Measurements from ENCODE around the gene ITPR1.
A peak's percentile ranks its signal among the peaks of the same experiment; 100 is the strongest.

The ITPR1 gene

DNA sequence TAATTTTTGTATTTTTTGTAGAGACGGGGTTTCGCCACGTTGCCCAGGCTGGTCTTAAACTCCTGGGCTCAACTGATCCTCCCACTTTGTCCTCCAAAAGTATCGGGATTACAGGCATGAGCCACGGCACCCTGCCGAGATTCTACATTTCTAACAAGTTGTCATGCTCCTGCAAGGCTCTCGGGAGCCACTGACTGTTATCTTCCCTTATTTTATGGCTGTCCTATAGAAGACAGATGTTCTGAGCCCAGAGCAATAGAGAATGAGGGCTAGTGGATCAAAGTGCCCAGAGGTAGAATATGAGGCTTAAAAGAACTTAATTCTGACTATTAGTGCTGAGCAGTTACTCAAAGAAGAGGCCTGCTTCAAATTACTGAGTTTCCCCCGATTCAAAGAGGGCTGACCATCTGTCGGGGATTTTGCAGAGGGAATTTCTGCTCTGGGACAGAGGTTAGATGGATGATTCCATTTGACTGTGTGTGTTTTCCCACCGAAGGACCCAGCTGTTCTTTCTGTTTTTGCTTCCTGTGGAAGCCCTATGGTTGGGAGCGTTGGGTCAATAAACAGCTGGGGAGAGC, 39.5 kb downstream of the ITPR1 start:
- H3K27me3 Mint-ChIP-seq: no peaks in the 10 kb centered on the region
- H3K4me1 Mint-ChIP-seq: peaks cover 40% of the 10 kb centered on the region
- ATAC-seq (no peak), DNase-seq (no peak)
- no peak overlapping the region for H3K4me3 Mint-ChIP-seq
- H3K9me3 Mint-ChIP-seq: peaks cover 0 to 12% of the 10 kb centered on the region in 2 donors
- H3K27ac Mint-ChIP-seq: peak overlapping the region in 1 of 2 donors; percentile 35

DNA sequence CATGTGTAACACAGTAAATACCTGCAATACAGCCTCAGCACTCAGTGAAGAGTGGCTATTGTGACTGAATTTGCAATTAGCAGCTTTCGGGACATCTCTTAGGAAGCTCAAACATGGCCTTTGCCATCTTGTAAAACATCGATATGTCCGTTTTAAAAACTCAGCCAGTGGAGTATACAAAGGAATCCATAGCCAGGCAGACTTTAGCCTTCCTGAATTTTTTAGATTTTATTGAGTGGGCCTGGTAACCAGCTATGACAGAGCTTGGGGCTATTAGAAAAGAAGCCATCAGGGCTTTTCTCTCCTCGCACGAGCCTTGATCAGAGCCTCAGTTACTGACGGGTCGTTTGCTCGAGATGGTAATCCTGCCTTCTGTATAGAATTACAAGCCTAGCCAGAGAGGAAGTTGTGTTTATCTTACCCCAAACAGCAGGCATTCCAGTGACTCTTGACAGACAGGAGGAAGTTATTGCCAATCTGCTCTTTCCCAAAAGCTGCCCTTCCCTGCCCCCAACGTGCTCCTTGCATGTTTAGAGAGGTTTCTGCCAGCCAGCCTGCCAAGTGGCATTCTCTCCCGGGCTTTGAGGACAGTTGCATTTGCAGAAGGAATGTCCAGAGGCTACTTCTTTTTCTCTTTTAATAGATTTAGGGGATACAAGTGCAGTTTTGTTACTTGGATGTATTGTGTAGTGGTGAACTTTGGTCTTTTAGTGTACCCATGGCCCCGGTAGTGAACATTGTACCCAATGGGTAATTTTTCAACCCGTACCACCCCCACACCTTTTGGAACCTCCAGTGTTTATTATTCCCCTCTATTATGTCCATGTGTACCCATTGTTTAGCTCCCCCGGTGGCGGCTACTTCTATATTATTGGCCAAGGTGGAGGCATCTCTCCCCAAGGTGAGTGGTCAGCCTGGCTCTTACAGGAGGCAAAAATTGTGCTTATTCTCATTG, 40.6 kb downstream of the ITPR1 start:
- H3K9me3 Mint-ChIP-seq: peaks cover 4 to 13% of the 10 kb centered on the region in 2 donors

GRCh38 chr3:4534906-4535305, 41.8 kb downstream of the ITPR1 start:
- H3K27ac Mint-ChIP-seq: no peak overlapping the region
- ATAC-seq: no peak
- H3K9me3 Mint-ChIP-seq: peaks cover 4 to 19% of the 10 kb centered on the region in 2 donors
- peaks cover 40% of the 10 kb centered on the region for H3K4me1 Mint-ChIP-seq
- H3K4me3 Mint-ChIP-seq: no peak overlapping the region
- DNase-seq: no peak
- no peaks in the 10 kb centered on the region for H3K27me3 Mint-ChIP-seq

More for the DNA sequence above, 40.6 kb downstream of the ITPR1 start:
- no peak for ATAC-seq
- H3K4me3 Mint-ChIP-seq: no peak overlapping the region
- DNase-seq: no peak
- H3K27ac Mint-ChIP-seq: peak overlapping the region in 1 of 2 donors; percentile 12
- peaks cover 40% of the 10 kb centered on the region for H3K4me1 Mint-ChIP-seq
- H3K27me3 Mint-ChIP-seq: no peaks in the 10 kb centered on the region

- Mint-ChIP-seq H3K4me1 (peaks cover 33% of the 10 kb centered on the region), H3K4me3 (no peak overlapping the region), H3K27ac (no peak overlapping the region), H3K27me3 (no peaks in the 10 kb centered on the region), H3K9me3 (peaks cover 4 to 19% of the 10 kb centered on the region in 2 donors)
- ATAC-seq (no peak), DNase-seq (no peak)
These were observed 43.1 kb downstream of the ITPR1 start for GRCh38 chr3:4536260-4536659.

DNA sequence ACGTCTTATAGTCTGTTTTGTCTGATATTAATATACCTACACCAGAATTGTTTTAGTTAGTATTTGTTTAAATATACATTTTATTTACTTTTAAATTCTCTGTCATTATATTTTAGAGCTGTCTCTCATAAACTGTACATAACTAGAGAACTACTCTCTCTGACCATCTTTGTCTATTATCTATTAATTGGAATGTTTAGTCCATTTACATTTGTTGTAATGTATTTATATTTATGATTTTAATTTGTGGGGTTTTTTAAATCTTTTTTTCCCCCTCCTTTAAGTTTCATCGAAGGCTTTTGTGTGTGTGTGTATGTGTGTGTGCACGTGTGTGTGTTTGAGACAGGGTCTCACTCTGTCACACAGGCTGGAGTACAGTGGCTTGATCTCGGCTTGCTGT, 47.1 kb downstream of the ITPR1 start:
- no peak overlapping the region for H3K27ac Mint-ChIP-seq
- peaks cover 5% of the 10 kb centered on the region for H3K4me1 Mint-ChIP-seq
- no peaks in the 10 kb centered on the region for H3K27me3 Mint-ChIP-seq
- ATAC-seq (no peak), DNase-seq (no peak)
- peaks cover 4 to 19% of the 10 kb centered on the region in 2 donors for H3K9me3 Mint-ChIP-seq
- no peak overlapping the region for H3K4me3 Mint-ChIP-seq

DNA sequence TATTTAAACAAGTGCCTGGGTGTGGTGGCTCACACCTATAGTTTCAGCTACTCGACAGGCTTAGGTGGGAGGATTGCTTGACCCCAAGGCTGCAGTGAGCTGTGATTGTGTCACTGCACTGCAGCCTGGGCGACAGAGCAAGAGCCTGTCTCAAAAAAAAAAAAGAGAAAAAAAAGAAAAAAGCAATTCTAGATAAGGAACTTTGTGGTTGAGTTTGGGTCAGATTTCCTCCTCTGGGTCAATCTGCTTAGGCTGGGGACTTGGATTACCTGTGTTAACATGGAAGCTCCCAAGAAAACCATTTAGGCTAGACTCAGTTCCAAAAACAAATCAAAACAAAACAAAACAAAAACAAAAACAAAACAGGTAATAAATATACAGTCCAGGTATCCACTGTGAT, 50.0 kb downstream of the ITPR1 start:
- Mint-ChIP-seq H3K4me3 (no peak overlapping the region), H3K4me1 (peaks cover 20% of the 10 kb centered on the region), H3K9me3 (peaks cover 4 to 5% of the 10 kb centered on the region in 2 donors), H3K27me3 (no peaks in the 10 kb centered on the region), H3K27ac (no peak overlapping the region)
- DNase-seq (no peak), ATAC-seq (no peak)

- Mint-ChIP-seq H3K27me3 (no peaks in the 10 kb centered on the region), H3K9me3 (no peaks in the 10 kb centered on the region), H3K4me3 (no peak overlapping the region), H3K27ac (no peak overlapping the region), H3K4me1 (peaks cover 39% of the 10 kb centered on the region)
- ATAC-seq (no peak), DNase-seq (no peak)
These were observed 53.4 kb downstream of the ITPR1 start for GRCh38 chr3:4546346-4547178.

DNA sequence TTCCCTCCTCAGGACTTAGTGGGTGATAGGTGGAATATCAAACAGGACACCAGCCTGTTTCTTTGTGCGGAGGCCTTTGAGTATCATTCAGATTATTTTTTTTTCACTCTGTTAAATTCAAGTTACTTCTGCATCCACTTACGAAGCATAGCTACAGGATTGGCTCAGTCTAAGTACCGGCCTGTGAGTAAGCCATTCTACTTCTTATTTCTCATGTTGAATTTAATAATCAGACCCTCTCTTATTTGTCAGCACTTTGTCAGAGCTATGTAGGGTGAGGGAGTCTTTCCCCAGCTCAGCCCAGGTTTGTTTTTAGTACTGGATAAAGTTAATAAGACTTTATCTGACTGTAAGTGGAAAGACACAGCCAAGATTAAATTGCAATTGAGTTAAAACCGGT, 54.7 kb downstream of the ITPR1 start:
- Mint-ChIP-seq H3K27me3 (no peaks in the 10 kb centered on the region), H3K4me1 (peaks cover 39% of the 10 kb centered on the region), H3K9me3 (no peaks in the 10 kb centered on the region), H3K27ac (no peak overlapping the region), H3K4me3 (no peak overlapping the region)
- DNase-seq (no peak), ATAC-seq (no peak)

GRCh38 chr3:4548356-4548755, 55.2 kb downstream of the ITPR1 start:
- H3K4me3 Mint-ChIP-seq: no peak overlapping the region
- no peak for DNase-seq
- no peak for ATAC-seq
- H3K27me3 Mint-ChIP-seq: no peaks in the 10 kb centered on the region
- no peak overlapping the region for H3K27ac Mint-ChIP-seq
- H3K4me1 Mint-ChIP-seq: peaks cover 39% of the 10 kb centered on the region
- H3K9me3 Mint-ChIP-seq: no peaks in the 10 kb centered on the region

DNA sequence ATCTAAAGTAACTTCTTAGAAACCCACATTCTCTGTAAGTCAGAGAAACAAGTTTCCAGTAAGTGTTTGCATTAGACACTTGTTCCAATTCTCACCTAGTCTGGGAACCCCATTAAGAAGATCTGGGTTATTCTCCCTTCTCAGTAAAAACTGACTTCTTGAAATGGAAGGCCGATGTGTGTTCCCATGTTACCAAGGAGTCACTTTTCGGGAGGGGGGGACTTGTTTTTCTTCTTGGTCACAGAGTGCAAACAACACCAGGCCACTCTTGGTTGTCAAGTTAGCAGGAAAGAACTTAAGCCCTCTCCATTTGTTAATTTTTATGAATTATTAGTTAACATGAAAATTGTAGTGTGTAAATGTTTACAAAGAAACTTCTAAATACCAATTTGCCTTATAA, 55.6 kb downstream of the ITPR1 start:
- DNase-seq: no peak
- Mint-ChIP-seq H3K27ac (no peak overlapping the region), H3K9me3 (no peaks in the 10 kb centered on the region), H3K4me1 (peaks cover 39% of the 10 kb centered on the region), H3K4me3 (no peak overlapping the region), H3K27me3 (no peaks in the 10 kb centered on the region)
- ATAC-seq: no peak

- DNase-seq (no peak), ATAC-seq (no peak)
- no peak overlapping the region for H3K4me3 Mint-ChIP-seq
- H3K27me3 Mint-ChIP-seq: no peaks in the 10 kb centered on the region
- H3K4me1 Mint-ChIP-seq: peaks cover 45% of the 10 kb centered on the region
- no peak overlapping the region for H3K27ac Mint-ChIP-seq
- no peaks in the 10 kb centered on the region for H3K9me3 Mint-ChIP-seq
These were observed 56.7 kb downstream of the ITPR1 start for GRCh38 chr3:4549896-4550295.

GRCh38 chr3:4551051-4551711, 58.0 kb downstream of the ITPR1 start:
- H3K9me3 Mint-ChIP-seq: peaks cover 2 to 3% of the 10 kb centered on the region in 2 donors
- DNase-seq (no peak), ATAC-seq (no peak)
- no peak overlapping the region for H3K4me3 Mint-ChIP-seq
- H3K27me3 Mint-ChIP-seq: no peaks in the 10 kb centered on the region
- no peak overlapping the region for H3K27ac Mint-ChIP-seq
- H3K4me1 Mint-ChIP-seq: peaks cover 45% of the 10 kb centered on the region

- ATAC-seq (no peak), DNase-seq (no peak)
- Mint-ChIP-seq H3K27ac (no peak overlapping the region), H3K4me3 (no peak overlapping the region), H3K4me1 (peaks cover 37% of the 10 kb centered on the region), H3K9me3 (peaks cover 8 to 9% of the 10 kb centered on the region in 2 donors), H3K27me3 (no peaks in the 10 kb centered on the region)
These were observed 58.8 kb downstream of the ITPR1 start for GRCh38 chr3:4551794-4552442.

DNA sequence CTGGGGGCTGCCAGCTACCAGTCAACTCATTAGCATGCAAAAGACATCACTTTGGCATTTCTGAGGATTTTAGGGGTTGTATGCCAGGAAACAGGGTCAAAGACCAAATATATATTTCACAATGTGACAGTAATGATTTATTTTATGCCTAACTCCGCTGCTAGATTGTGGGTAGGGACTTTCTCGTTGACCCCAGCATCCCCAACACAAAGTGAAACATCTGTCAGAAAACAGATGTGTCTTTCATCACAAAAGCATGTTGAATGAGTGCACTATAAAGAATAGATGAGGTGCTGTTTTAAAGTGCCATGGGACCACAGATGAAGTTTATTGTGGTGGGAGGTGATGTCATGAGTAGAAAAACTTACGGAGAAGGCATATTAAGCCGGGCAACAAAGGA, 59.7 kb downstream of the ITPR1 start:
- DNase-seq: no peak
- no peak overlapping the region for H3K4me3 Mint-ChIP-seq
- no peak overlapping the region for H3K27ac Mint-ChIP-seq
- H3K27me3 Mint-ChIP-seq: no peaks in the 10 kb centered on the region
- H3K4me1 Mint-ChIP-seq: peaks cover 28% of the 10 kb centered on the region
- ATAC-seq: no peak
- peaks cover 13 to 14% of the 10 kb centered on the region in 2 donors for H3K9me3 Mint-ChIP-seq

DNA sequence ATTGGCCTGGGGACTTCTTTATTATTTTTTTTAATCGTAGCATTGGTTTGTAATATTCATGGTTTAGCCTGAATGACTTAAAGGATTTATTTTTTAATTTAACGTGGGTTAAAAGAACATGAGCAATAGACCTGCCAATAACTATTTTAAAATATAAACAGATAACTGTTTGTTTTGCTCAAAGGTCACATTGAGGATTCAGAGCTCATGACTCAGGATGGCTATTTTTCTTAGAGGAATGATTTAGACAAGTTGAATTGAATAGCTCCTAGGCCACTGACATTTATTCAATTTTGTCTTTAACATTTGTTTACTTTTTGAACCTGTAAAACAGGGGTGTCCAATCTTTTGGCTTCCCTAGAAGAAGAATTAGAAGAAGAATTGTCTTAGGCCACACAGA, 68.5 kb downstream of the ITPR1 start:
- Mint-ChIP-seq H3K27ac (no peak overlapping the region), H3K4me3 (no peak overlapping the region), H3K4me1 (peaks cover 11% of the 10 kb centered on the region), H3K27me3 (no peaks in the 10 kb centered on the region), H3K9me3 (peaks cover 6 to 7% of the 10 kb centered on the region in 2 donors)
- no peak for ATAC-seq
- DNase-seq: no peak

Data from stimulated activated naive CD8-positive, alpha-beta T cell treated with anti-CD3 and anti-CD28 coated beads, Interleukin-15, amount 100 ng/mL, for 72 hours (primary cell).